SK-N-SH treated with all-trans-retinoic acid at 6 μM for 48 hours (cell line): Measurements from ENCODE around the gene TPM4.

Experiments
- CREB5 ChIP-seq: fragments of 250-450 bp; sonication (Bioruptor Pico); IDR thresholded peaks from 2 replicates; pipeline ENCODE4 v1.5.1; 2020; ENCODE audit warnings: low read depth, mild to moderate bottlenecking, moderate library complexity
- CSDC2 ChIP-seq: fragments of 250-450 bp; sonication (Bioruptor Pico); IDR thresholded peaks from 2 replicates; pipeline ENCODE4 v1.5.0; 2020; ENCODE audit warnings: mild to moderate bottlenecking, moderate library complexity
- ESRRG ChIP-seq: fragments of 250-450 bp; sonication (Bioruptor Pico); IDR thresholded peaks from 2 replicates; pipeline ENCODE4 v1.6.1; 2021; ENCODE audit warnings: mild to moderate bottlenecking
- ISL1 ChIP-seq: fragments of 250-450 bp; sonication (Bioruptor Pico); IDR thresholded peaks from 2 replicates; pipeline ENCODE4 v2.1.2; 2022; ENCODE audit warnings: mild to moderate bottlenecking, moderate library complexity
- RARB ChIP-seq: fragments of 250-450 bp; sonication (Bioruptor Pico); IDR thresholded peaks from 2 replicates; pipeline ENCODE4 v1.8.0; 2021; ENCODE audit warnings: mild to moderate bottlenecking, moderate library complexity
- TCF4 ChIP-seq: fragments of 250-450 bp; sonication (Bioruptor Pico); IDR thresholded peaks from 2 replicates; pipeline ENCODE4 v1.8.0; 2021; ENCODE audit warnings: mild to moderate bottlenecking, moderate library complexity, borderline replicate concordance
- TSHZ2 ChIP-seq: fragments of 250-450 bp; sonication (Bioruptor Pico); IDR thresholded peaks from 2 replicates; pipeline ENCODE4 v1.5.0; 2020; ENCODE audit warnings: mild to moderate bottlenecking, moderate library complexity
- ZC3H10 ChIP-seq: fragments of 250-450 bp; sonication (Bioruptor Pico); IDR thresholded peaks from 2 replicates; pipeline ENCODE4 v1.5.1; 2021; ENCODE audit warnings: mild to moderate bottlenecking, moderate library complexity
- ZNF70 ChIP-seq: fragments of 450-650 bp; formaldehyde crosslinking; IDR thresholded peaks from 2 replicates; pipeline ENCODE4 v1.5.0; 2020; ENCODE audit warnings: mild to moderate bottlenecking, moderate library complexity
- ZNF8 ChIP-seq: fragments of 450-650 bp; formaldehyde crosslinking; IDR thresholded peaks from 2 replicates; pipeline ENCODE4 v1.5.0; 2020; ENCODE audit warnings: mild to moderate bottlenecking, moderate library complexity

DNA sequence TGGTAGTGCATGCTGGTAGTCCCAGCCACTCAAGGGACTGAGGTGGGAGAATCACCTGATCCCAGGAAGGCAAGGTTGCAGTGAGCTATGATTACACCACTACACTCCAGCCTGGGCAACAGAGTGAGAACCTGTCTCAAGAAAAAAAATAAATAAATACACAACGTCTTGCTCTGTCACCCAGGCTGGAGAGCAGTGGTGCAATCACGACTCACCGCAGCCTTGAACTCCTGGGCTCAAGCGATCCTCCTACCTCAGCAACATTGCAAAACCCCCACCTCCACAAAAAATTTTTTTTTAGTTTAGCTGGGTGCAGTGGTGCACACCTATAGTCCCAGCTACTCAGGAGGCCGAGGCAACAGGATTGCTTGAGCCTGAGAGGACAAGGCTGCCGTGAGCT, 8.8 kb downstream of the TPM4 start:
- TF ChIP-seq ZC3H10 (CRISPR knock-in tag) (no peak), ISL1 (CRISPR knock-in tag) (no peak), RARB (no peak), ZNF70 (CRISPR knock-in tag) (no peak), TCF4 (CRISPR knock-in tag) (no peak), ESRRG (CRISPR knock-in tag) (no peak), CREB5 (no peak), TSHZ2 (CRISPR knock-in tag) (no peak), ZNF8 (CRISPR knock-in tag) (no peak), CSDC2 (CRISPR knock-in tag) (no peak)
